ENCODE data around the gene CERS6. TPM values are rescaled to one million over a fixed set of nuclear protein-coding genes. Genes with fewer than 3 reads are reported as not detected.

CERS6 gene
- total and polyA plus RNA-seq, 12 donors: 5.0 to 110 (median 29.6) TPM

DNA sequence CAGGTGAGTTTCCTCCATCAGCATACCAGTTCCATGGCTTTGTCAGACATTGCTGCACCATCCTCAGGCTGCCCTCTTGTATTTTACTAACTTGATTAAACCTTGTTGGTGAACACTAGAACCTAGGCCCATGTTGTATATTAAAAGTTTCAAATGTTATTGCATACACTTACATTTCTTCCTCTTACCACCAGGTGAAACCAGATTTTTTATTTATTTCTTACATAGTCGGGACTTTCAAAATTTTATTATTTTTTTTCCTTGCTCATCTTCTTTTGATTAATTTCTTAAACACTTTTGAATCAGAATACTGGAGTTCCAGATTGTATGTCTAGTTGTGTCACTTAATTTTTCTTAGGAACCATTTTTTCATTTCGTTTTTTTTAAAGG, 5.9 kb downstream of the CERS6 start:
- intact Hi-C loops (cut with DNase I): no loop called here
- DNase-seq: no peak
- no peaks in the 10 kb centered on the region for H3K9me3 ChIP-seq (replicated peaks in 1 of 3)
- no peak overlapping the region for H3K4me3 ChIP-seq
- no peaks in the 10 kb centered on the region for H3K27me3 ChIP-seq
- H3K4me1 ChIP-seq (replicated peaks in 1 of 2): peaks cover 6 to 34% of the 10 kb centered on the region in 2 donors
- no peaks in the 10 kb centered on the region for H3K36me3 ChIP-seq (replicated peaks in 1 of 2)
- no peak overlapping the region for H3K27ac ChIP-seq
- no peak for TF ChIP-seq POLR2A (IDR thresholded peaks at IDR 0.05)
- TF ChIP-seq, protein P1, sequence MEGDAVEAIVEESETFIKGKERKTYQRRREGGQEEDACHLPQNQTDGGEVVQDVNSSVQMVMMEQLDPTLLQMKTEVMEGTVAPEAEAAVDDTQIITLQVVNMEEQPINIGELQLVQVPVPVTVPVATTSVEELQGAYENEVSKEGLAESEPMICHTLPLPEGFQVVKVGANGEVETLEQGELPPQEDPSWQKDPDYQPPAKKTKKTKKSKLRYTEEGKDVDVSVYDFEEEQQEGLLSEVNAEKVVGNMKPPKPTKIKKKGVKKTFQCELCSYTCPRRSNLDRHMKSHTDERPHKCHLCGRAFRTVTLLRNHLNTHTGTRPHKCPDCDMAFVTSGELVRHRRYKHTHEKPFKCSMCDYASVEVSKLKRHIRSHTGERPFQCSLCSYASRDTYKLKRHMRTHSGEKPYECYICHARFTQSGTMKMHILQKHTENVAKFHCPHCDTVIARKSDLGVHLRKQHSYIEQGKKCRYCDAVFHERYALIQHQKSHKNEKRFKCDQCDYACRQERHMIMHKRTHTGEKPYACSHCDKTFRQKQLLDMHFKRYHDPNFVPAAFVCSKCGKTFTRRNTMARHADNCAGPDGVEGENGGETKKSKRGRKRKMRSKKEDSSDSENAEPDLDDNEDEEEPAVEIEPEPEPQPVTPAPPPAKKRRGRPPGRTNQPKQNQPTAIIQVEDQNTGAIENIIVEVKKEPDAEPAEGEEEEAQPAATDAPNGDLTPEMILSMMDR (IDR thresholded peaks at IDR 0.05): no peak
- 84 to 95% (median 91%) methylated on average over 2 of the region's 2 CpGs for WGBS, 4 donors

DNA sequence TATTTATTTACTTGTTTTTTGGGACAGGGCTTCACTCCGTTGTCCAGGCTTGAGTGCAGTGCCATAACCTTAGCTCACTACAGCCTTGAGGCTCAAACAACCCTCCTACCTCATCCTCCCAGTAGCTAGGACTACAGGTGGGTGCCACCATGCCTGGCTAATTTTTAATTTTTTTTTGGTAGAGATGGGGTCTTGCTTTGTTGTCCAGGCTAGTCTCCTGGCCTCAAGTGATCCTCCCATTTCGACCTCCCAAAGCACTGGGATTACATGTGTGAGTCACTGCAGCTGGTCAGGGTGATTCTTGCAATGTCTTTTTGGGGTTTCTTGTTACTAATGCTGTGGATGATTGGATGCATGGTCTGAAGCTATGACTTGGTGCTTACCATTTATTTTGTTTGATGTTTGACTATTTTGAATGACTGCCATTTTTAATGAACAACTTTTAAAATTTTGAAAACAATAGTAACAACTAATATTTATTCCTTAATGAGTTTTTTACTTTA, 6.5 kb downstream of the CERS6 start:
- Histone ChIP-seq H3K4me3 (no peak overlapping the region), H3K9me3 (replicated peaks in 1 of 3) (no peaks in the 10 kb centered on the region), H3K27me3 (no peaks in the 10 kb centered on the region), H3K36me3 (replicated peaks in 1 of 2) (no peaks in the 10 kb centered on the region), H3K4me1 (replicated peaks in 1 of 2) (peaks cover 6 to 39% of the 10 kb centered on the region in 2 donors), H3K27ac (no peak overlapping the region)
- TF ChIP-seq POLR2A (IDR thresholded peaks at IDR 0.05): no peak
- TF ChIP-seq, protein P1 (IDR thresholded peaks at IDR 0.05): no peak
- intact Hi-C loops (cut with DNase I): no loop called here
- no peak for DNase-seq
- WGBS, 4 donors: 88 to 95% (median 94%) methylated on average over 2 of the region's 2 CpGs

DNA sequence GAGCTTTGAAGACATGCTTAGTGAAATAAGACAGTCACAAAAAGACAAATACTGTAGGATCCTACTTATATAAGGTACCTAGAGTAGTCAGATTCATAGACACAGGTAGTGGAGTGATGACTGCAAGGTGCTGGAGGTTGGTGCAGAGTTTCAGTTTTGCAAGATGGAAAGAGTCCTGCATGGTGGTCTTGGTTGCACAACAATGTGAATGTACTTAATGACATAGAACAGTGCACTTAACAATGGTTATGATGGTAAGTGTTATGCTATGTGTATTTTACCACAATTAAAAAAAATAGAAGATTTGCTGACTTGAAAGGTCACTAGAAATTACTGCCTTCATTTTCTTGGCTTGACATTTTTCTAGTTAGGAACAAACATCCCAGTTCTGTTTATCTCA, 9.5 kb downstream of the CERS6 start:
- no peak overlapping the region for H3K27ac ChIP-seq
- TF ChIP-seq, protein P1 (IDR thresholded peaks at IDR 0.05): no peak
- TF ChIP-seq POLR2A (IDR thresholded peaks at IDR 0.05): no peak
- no peaks in the 10 kb centered on the region for H3K9me3 ChIP-seq (replicated peaks in 1 of 3)
- intact Hi-C loops (cut with DNase I): no loop called here
- H3K27me3 ChIP-seq: no peaks in the 10 kb centered on the region
- H3K4me3 ChIP-seq: no peak overlapping the region
- DNase-seq: no peak
- H3K36me3 ChIP-seq (replicated peaks in 1 of 2): no peaks in the 10 kb centered on the region
- H3K4me1 ChIP-seq (replicated peaks in 1 of 2): peaks cover 6 to 32% of the 10 kb centered on the region in 2 donors

DNA sequence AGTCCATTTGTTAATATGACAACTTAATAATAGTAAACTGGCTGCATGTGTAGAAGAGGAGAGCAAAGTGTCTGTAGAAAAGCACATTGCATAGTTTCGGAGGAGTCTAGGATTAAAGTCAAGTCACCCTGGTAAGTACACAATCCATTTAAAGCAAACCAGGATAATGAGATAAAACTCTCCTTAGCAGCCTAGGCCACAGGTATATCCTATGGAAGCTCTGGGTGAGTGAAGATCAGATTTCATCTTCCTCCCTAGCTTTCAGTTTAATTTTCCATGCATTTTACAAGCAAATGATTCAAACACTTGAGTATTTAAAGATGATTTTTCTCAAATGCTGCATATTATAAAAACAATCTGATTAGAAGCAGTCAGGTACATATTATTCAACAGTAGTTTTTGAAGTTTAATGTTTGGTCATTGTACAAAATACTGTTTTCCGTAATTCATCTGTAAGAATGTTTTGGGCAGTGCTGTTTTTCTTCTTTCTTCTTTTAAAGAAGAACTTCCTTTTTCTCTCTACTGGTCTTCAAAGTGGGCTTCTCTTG, 10.2 kb downstream of the CERS6 start:
- no peaks in the 10 kb centered on the region for H3K9me3 ChIP-seq (replicated peaks in 1 of 3)
- TF ChIP-seq POLR2A (IDR thresholded peaks at IDR 0.05): no peak
- TF ChIP-seq, protein P1 (IDR thresholded peaks at IDR 0.05): no peak
- 54 to 62% (median 57%) methylated on average over 2 of the region's 2 CpGs for WGBS, 4 donors
- no peak overlapping the region for H3K27ac ChIP-seq
- intact Hi-C loops (cut with DNase I): no loop called here
- DNase-seq: no peak
- no peaks in the 10 kb centered on the region for H3K36me3 ChIP-seq (replicated peaks in 1 of 2)
- peaks cover 6 to 34% of the 10 kb centered on the region in 2 donors for H3K4me1 ChIP-seq (replicated peaks in 1 of 2)
- no peaks in the 10 kb centered on the region for H3K27me3 ChIP-seq
- H3K4me3 ChIP-seq: peak overlapping the region in 1 of 4 donors; percentile 1
